Naive B cell (primary cell): ENCODE results near the gene BTG4. TPM values are rescaled to one million over a fixed set of nuclear protein-coding genes. Genes with fewer than 3 reads are reported as not detected.
A peak's percentile ranks its signal among the peaks of the same experiment; 100 is the strongest.

Source experiments
- ATAC-seq, 2 donors: fragments of 150-1000 bp; cut with Tn5 transposase; 2 replicates each; pipeline ENCODE4 v1.10.0; 2021; ENCODE audit warnings: low read depth in 2 of 2, mild to moderate bottlenecking in 2 of 2, moderate library complexity in 2 of 2
- DNase-seq: peaks from one replicate; pipeline ENCODE4 v3.0.0; 2022
- H3K27ac Mint-ChIP-seq, 6 donors: one replicate each; pipeline ENCODE4 v1.8.0; 2020 to 2022; ENCODE audit warnings: mild to moderate bottlenecking in 6 of 6, mixed read lengths in 6 of 6, moderate library complexity in 5 of 6, inconsistent platforms in 2 of 6
- H3K27me3 Mint-ChIP-seq, 3 donors: one replicate each; pipeline ENCODE4 v1.8.0; 2021 to 2022; ENCODE audit warnings: mixed read lengths in 3 of 3, mild to moderate bottlenecking in 1 of 3
- H3K36me3 Mint-ChIP-seq, 2 donors: one replicate each; pipeline ENCODE4 v1.8.0; 2020 to 2022; ENCODE audit warnings: mixed read lengths in 2 of 2, inconsistent platforms in 1 of 2, mild to moderate bottlenecking in 1 of 2
- H3K4me1 Mint-ChIP-seq, 3 donors: one replicate each; pipeline ENCODE4 v1.8.0; 2020 to 2022; ENCODE audit warnings: mixed read lengths in 3 of 3, inconsistent platforms in 1 of 3, mild to moderate bottlenecking in 1 of 3, moderate library complexity in 1 of 3
- H3K4me3 Mint-ChIP-seq, 8 donors: one replicate each; pipeline ENCODE4 v1.8.0; 2020 to 2022; ENCODE audit warnings: mild to moderate bottlenecking in 8 of 8, mixed read lengths in 8 of 8, moderate library complexity in 8 of 8, inconsistent platforms in 2 of 8
- H3K9me3 Mint-ChIP-seq, 7 donors: one replicate each; pipeline ENCODE4 v1.8.0; 2020 to 2022; ENCODE audit warnings: mixed read lengths in 7 of 7, mild to moderate bottlenecking in 5 of 7, inconsistent platforms in 2 of 7, moderate library complexity in 1 of 7
- polyA plus RNA-seq, 6 donors: library from polyadenylated mRNA; unstranded; fragments of 300-500 nt; fragmentation: Illumina TruSeq; gene quantifications; one replicate each; pipeline ENCODE4 v1.2.3, GENCODE V29; 2021; ENCODE audit warnings: low read depth in 6 of 6

Gene BTG4
- polyA plus RNA-seq, 6 donors from 2014 or later, result not detected

DNA sequence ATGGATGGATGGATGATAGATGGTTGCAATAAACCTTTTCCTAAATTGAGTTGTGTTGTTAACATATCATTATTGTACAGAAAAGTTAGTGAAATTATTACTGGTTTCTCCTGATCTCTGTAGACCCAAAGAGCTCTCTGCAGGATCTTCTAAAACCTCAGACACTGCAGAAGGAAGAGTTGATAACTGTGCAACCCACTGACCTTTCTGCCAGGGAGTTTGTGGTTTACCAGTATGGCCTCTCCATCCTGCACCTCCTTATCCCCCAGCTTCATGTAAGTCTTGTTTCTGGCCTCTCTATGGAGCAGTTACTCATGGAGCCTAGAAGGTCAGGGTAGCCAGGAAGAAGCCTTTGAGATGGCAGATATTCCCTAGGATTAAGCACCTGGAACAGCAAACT lies 45.6 kb downstream of the BTG4 start:
- Mint-ChIP-seq H3K27ac (no peak overlapping the region), H3K4me3 (no peak overlapping the region), H3K36me3 (no peaks in the 10 kb centered on the region), H3K9me3 (no peaks in the 10 kb centered on the region), H3K4me1 (no peaks in the 10 kb centered on the region), H3K27me3 (peaks cover 10 to 41% (median 12%) of the 10 kb centered on the region in 3 donors)
- ATAC-seq, result no peak
- no peak for DNase-seq

DNA sequence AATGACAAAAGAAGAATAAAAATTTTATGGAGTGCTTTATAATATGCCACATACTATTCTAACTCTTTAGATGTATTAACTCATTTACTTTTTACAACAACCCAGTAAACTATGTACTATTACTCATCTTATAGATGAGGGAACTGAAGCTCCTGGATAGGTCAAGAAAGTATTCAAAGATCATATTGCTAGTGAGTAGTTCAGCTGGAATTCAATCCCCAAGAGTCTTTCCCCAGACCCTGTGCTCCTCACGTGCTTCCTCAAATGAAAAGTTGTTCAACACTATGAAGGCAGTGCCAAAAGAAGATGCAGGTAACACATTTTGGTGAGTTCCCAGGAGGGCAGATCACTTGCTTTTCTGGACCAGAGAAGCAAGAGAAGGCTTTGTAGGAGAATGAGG lies 46.8 kb downstream of the BTG4 start:
- Mint-ChIP-seq H3K4me1 (no peaks in the 10 kb centered on the region), H3K27me3 (peaks cover 18 to 51% (median 24%) of the 10 kb centered on the region in 3 donors), H3K27ac (no peak overlapping the region), H3K9me3 (no peaks in the 10 kb centered on the region), H3K36me3 (no peaks in the 10 kb centered on the region), H3K4me3 (no peak overlapping the region)
- ATAC-seq (no peak), DNase-seq (no peak)

- ATAC-seq (no peak), DNase-seq (no peak)
- Mint-ChIP-seq H3K4me1 (no peaks in the 10 kb centered on the region), H3K27me3 (peaks cover 35 to 58% (median 40%) of the 10 kb centered on the region in 3 donors), H3K36me3 (no peaks in the 10 kb centered on the region), H3K9me3 (no peaks in the 10 kb centered on the region), H3K27ac (no peak overlapping the region), H3K4me3 (no peak overlapping the region)
These were observed 48.9 kb downstream of the BTG4 start for GRCh38 chr11:111463276-111463675.

GRCh38 chr11:111462329-111462728 lies 49.9 kb downstream of the BTG4 start:
- DNase-seq, result no peak
- H3K27ac Mint-ChIP-seq, result no peak overlapping the region
- H3K4me3 Mint-ChIP-seq, result no peak overlapping the region
- H3K36me3 Mint-ChIP-seq, result no peaks in the 10 kb centered on the region
- ATAC-seq, result no peak
- no peaks in the 10 kb centered on the region for H3K9me3 Mint-ChIP-seq
- peaks cover 33 to 67% (median 50%) of the 10 kb centered on the region in 3 donors for H3K27me3 Mint-ChIP-seq
- H3K4me1 Mint-ChIP-seq, result no peaks in the 10 kb centered on the region

DNA sequence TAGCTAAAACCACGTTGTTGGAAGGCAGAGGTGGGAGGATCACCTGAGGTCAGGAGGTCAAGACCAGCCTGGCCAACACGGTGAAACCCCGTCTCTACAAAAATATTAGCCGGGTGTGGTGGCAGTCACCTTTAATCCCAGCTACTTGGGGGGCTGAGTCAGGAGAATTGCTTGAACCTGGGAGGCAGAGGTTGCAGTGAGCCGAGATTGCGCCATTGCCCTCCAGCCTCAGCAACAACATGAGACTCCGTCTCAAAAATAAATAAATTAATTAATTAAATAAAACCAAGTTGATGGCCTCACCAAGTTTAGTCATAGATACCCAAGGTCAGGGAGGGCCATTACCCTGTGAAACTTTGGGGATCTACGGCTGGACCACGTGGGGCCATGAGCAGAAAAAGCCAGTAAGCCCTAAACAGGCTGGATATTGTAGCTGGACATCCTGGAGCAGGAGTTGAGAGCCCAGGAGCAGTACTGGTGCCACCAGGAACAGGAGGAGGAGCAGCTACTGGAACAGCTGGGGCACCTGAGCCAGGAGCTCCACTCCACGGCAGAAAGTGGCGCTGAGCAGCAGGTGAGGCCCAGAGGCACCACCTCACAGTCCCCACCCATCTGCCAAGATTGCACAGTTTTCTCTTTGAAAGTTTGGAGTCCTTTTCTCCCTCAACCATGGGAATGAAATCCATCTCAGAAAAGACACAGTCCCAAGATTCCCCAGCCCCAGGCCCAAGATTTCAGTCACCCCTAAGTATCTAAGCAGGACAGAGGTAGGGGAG lies 50.5 kb downstream of the BTG4 start:
- Mint-ChIP-seq H3K4me3 (no peak overlapping the region), H3K27ac (no peak overlapping the region), H3K27me3 (peaks cover 37 to 71% (median 57%) of the 10 kb centered on the region in 3 donors), H3K36me3 (no peaks in the 10 kb centered on the region), H3K4me1 (no peaks in the 10 kb centered on the region), H3K9me3 (no peaks in the 10 kb centered on the region)
- ATAC-seq, result no peak
- DNase-seq, result no peak

DNA sequence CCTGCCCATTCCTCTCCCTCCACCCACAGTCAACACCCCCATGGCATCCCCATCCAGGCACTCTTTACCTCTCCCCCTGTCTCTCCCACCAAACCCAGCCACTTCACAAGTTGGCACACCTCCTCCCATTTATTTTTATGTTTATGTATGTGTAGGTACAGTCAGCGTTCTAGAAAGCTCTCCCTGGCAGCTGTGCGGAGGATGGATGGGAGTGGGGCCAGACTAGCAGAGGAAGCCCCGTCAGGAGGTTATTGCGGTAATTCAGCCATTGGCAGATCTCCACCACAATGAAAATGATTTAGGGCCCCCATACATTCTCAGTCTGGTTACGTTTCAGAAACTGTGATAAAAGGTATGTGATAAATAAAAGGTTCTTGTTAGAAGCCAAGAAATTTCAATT lies 51.3 kb downstream of the BTG4 start:
- peaks cover 37 to 73% (median 61%) of the 10 kb centered on the region in 3 donors for H3K27me3 Mint-ChIP-seq
- no peaks in the 10 kb centered on the region for H3K4me1 Mint-ChIP-seq
- H3K4me3 Mint-ChIP-seq, result no peak overlapping the region
- DNase-seq (no peak), ATAC-seq (no peak)
- H3K27ac Mint-ChIP-seq, result peak overlapping the region in 1 of 6 donors; percentile 76
- H3K9me3 Mint-ChIP-seq, result no peaks in the 10 kb centered on the region
- no peaks in the 10 kb centered on the region for H3K36me3 Mint-ChIP-seq

DNA sequence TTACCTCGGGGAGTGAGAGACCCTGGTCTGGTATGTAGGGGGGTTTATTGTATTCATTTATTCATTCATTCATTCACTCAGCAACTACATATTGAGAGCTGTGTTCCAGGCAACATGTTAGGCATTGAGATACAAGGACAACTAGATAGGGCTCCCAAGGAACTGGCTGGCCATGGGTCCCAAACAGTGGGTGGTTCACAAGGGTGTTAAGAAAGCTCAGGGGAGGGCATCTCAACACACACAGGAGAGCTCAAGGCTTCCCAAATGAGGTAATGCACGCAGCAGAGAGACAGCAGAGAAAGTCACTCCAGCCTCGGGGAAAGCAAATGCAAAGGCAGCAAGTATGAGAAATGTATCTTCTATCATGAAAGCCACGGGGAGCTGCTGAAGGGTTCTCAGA lies 51.8 kb downstream of the BTG4 start:
- peaks cover 34 to 78% (median 62%) of the 10 kb centered on the region in 3 donors for H3K27me3 Mint-ChIP-seq
- DNase-seq, result no peak
- no peak overlapping the region for H3K4me3 Mint-ChIP-seq
- no peaks in the 10 kb centered on the region for H3K9me3 Mint-ChIP-seq
- no peaks in the 10 kb centered on the region for H3K36me3 Mint-ChIP-seq
- no peaks in the 10 kb centered on the region for H3K4me1 Mint-ChIP-seq
- H3K27ac Mint-ChIP-seq, result no peak overlapping the region
- no peak for ATAC-seq

DNA sequence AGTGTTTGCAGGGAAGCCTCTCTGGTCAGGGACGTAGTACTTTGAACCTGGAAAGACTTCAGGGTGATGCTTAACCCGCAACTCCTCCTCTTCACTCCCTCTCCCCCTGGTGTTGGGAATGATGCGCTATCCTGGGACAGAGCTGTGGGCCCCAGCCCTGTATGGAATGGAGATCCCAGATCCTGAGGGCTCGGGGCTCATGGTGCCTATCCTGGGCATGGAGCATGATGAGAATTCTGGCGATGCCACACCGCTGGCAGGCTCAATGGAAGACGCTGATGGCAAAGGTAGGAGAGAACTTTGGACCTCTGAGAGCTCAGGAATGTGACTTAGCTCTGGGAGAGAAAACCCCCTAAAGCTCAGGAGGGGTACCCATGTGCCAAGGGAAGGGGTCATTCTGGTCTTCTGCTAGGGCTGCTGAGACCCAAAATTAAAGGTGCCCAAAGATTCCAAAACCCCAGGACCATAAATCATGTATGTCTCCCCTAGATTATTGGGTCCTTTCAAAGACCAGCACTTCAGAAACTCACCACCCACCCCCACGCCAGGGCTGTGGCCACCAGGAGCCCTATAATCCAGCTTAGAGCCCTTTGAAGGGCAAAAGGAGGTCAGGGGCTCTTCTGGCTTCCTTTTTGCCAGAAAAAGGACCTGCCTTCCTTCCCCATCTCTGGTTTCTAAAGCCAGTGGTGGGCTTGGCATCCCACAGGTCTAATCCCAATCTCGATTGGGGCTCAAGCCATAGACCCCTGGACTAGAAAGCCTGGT lies 52.5 kb downstream of the BTG4 start:
- Mint-ChIP-seq H3K27me3 (peaks cover 33 to 78% (median 68%) of the 10 kb centered on the region in 3 donors), H3K9me3 (no peaks in the 10 kb centered on the region), H3K4me1 (no peaks in the 10 kb centered on the region), H3K36me3 (no peaks in the 10 kb centered on the region), H3K4me3 (no peak overlapping the region), H3K27ac (no peak overlapping the region)
- ATAC-seq, result no peak
- DNase-seq, result no peak

DNA sequence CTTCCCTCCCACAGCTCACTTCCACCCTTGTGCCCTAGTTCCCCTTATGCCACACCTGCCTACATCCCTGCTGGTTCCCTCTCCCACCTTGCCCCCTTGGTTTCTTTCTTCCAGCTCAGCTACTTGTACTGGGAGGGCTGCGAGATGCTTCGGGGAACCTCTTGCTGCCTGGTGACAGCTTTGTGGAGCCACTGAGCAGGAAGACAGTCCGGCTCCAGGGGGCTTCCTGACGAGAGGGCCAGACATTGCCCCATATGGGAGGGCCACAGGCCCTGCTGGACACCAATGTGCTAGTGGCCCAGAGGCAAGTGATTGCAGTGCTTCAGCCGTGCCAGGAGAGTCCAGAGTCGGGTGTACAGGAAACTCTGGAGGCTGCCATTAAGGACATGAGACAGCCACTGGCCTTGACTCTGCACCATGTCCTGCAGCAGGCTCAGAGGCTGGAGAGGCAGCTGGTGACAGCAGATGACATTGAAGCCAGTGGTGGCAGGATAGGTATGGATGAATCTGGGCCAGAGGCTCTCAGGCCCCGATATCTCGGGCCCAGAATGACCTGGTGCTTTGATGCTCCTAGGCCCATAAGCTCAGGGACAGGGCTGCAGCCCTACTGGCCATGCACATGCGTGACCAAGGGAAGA lies 54.3 kb downstream of the BTG4 start:
- H3K9me3 Mint-ChIP-seq, result no peaks in the 10 kb centered on the region
- H3K27ac Mint-ChIP-seq, result no peak overlapping the region
- DNase-seq, result no peak
- ATAC-seq, result no peak
- no peaks in the 10 kb centered on the region for H3K36me3 Mint-ChIP-seq
- H3K4me3 Mint-ChIP-seq, result no peak overlapping the region
- H3K4me1 Mint-ChIP-seq, result no peaks in the 10 kb centered on the region
- H3K27me3 Mint-ChIP-seq, result peaks cover 49 to 83% (median 79%) of the 10 kb centered on the region in 3 donors

- H3K27ac Mint-ChIP-seq, result no peak overlapping the region
- no peak overlapping the region for H3K4me3 Mint-ChIP-seq
- peaks cover 54 to 83% (median 79%) of the 10 kb centered on the region in 3 donors for H3K27me3 Mint-ChIP-seq
These were observed 55.1 kb downstream of the BTG4 start for GRCh38 chr11:111456859-111457730.

GRCh38 chr11:111456086-111456858 lies 55.9 kb downstream of the BTG4 start:
- Mint-ChIP-seq H3K9me3 (no peaks in the 10 kb centered on the region), H3K4me3 (no peak overlapping the region), H3K27ac (peak overlapping the region in 1 of 6 donors; percentile 82), H3K36me3 (no peaks in the 10 kb centered on the region), H3K4me1 (peaks cover 0 to under 1% (median under 1%) of the 10 kb centered on the region in 3 donors), H3K27me3 (peaks cover 53 to 85% (median 80%) of the 10 kb centered on the region in 3 donors)
- no peak for ATAC-seq
- DNase-seq, result no peak

More at GRCh38 chr11:111456859-111457730, 55.1 kb downstream of the BTG4 start:
- DNase-seq, result no peak
- Mint-ChIP-seq H3K36me3 (no peaks in the 10 kb centered on the region), H3K4me1 (no peaks in the 10 kb centered on the region), H3K9me3 (no peaks in the 10 kb centered on the region)
- ATAC-seq, result no peak

GRCh38 chr11:111455291-111456085 lies 56.7 kb downstream of the BTG4 start:
- no peak overlapping the region for H3K4me3 Mint-ChIP-seq
- H3K27ac Mint-ChIP-seq, result no peak overlapping the region
- H3K9me3 Mint-ChIP-seq, result no peaks in the 10 kb centered on the region
- DNase-seq, result no peak
- no peak for ATAC-seq
- H3K36me3 Mint-ChIP-seq, result no peaks in the 10 kb centered on the region
- peaks cover 46 to 77% (median 72%) of the 10 kb centered on the region in 3 donors for H3K27me3 Mint-ChIP-seq
- H3K4me1 Mint-ChIP-seq, result peaks cover 7 to 9% (median 8%) of the 10 kb centered on the region in 3 donors
